ENCODE results near the gene MAD1L1.
"Not testable (repeated sequence)": the region's sequence is repeated elsewhere in the genome, so short reads cannot be mapped to it uniquely, and the experiment has no call there.

The MAD1L1 gene

GRCh38 chr7:1930381-1931065 is 302.2 kb downstream of the MAD1L1 start:
- no peak for DNase-seq (ENCODE audit: low read depth in 2 of 2)

GRCh38 chr7:1929349-1929925 is 303.3 kb downstream of the MAD1L1 start:
- DNase-seq (ENCODE audit: low read depth in 2 of 2): not testable (repeated sequence)

- DNase-seq (ENCODE audit: low read depth in 2 of 2): no peak
Measured at GRCh38 chr7:1928645-1929348, 303.9 kb downstream of the MAD1L1 start.

GRCh38 chr7:1927937-1928644 is 304.7 kb downstream of the MAD1L1 start:
- DNase-seq (ENCODE audit: low read depth in 2 of 2): no peak

GRCh38 chr7:1926908-1927306 is 305.8 kb downstream of the MAD1L1 start:
- DNase-seq (ENCODE audit: low read depth in 2 of 2): no peak

- no peak for DNase-seq (ENCODE audit: low read depth in 2 of 2)
Measured at GRCh38 chr7:1925973-1926907, 306.5 kb downstream of the MAD1L1 start.

GRCh38 chr7:1925349-1925748 is 307.4 kb downstream of the MAD1L1 start:
- DNase-seq (ENCODE audit: low read depth in 2 of 2): no peak

- no peak for DNase-seq (ENCODE audit: low read depth in 2 of 2)
Measured at GRCh38 chr7:1924258-1924817, 308.4 kb downstream of the MAD1L1 start.

- no peak for DNase-seq (ENCODE audit: low read depth in 2 of 2)
Measured at GRCh38 chr7:1923409-1924257, 309.1 kb downstream of the MAD1L1 start.

- no peak for DNase-seq (ENCODE audit: low read depth in 2 of 2)
Measured at GRCh38 chr7:1922870-1923236, 309.9 kb downstream of the MAD1L1 start.

- peak; percentile 38 to 41 for DNase-seq (ENCODE audit: low read depth in 2 of 2)
Measured at GRCh38 chr7:1922071-1922869, 310.5 kb downstream of the MAD1L1 start.

- DNase-seq (ENCODE audit: low read depth in 2 of 2): no peak
Measured at GRCh38 chr7:1920881-1921280, 311.9 kb downstream of the MAD1L1 start.

GRCh38 chr7:1920266-1920681 is 312.5 kb downstream of the MAD1L1 start:
- no peak for DNase-seq (ENCODE audit: low read depth in 2 of 2)

GRCh38 chr7:1919539-1920265 is 313.0 kb downstream of the MAD1L1 start:
- DNase-seq (ENCODE audit: low read depth in 2 of 2): no peak

- no peak for DNase-seq (ENCODE audit: low read depth in 2 of 2)
Measured at GRCh38 chr7:1918881-1919525, 313.7 kb downstream of the MAD1L1 start.

GRCh38 chr7:1918063-1918645 is 314.6 kb downstream of the MAD1L1 start:
- no peak for DNase-seq (ENCODE audit: low read depth in 2 of 2)

GRCh38 chr7:1917221-1918062 is 315.3 kb downstream of the MAD1L1 start:
- no peak for DNase-seq (ENCODE audit: low read depth in 2 of 2)

All from stimulated activated CD8-positive, alpha-beta memory T cell treated with anti-CD3 and anti-CD28 coated beads, Interleukin-15, amount 100 ng/mL, for 48 hours (primary cell).